ENCODE data around the gene CNTRL.

- TF ChIP-seq RAD21 (IDR thresholded peaks at IDR 0.05; ENCODE audit: low read depth) (no peak), EP300 (IDR thresholded peaks at IDR 0.05; ENCODE audit: borderline replicate concordance) (no peak)
Measured at GRCh38 chr9:121069396-121069795, 5.4 kb upstream of the CNTRL start.

Measured in Ishikawa (cell line).